WTC11 (cell line): ENCODE results near the gene ANAPC7.
"Not testable (repeated sequence)": the region's sequence is repeated elsewhere in the genome, so short reads cannot be mapped to it uniquely, and the experiment has no call there.

Source experiments
- CREB1 ChIP-seq: sonication (generic); formaldehyde crosslinking; IDR thresholded peaks from 2 replicates; pipeline ENCODE4 v1.8.0; 2023; ENCODE audit warnings: mild to moderate bottlenecking, missing genetic modification reagents
- CREM ChIP-seq: sonication (generic); formaldehyde crosslinking; IDR thresholded peaks from 2 replicates; pipeline ENCODE4 v1.8.1; 2022; ENCODE audit warnings: mild to moderate bottlenecking, missing genetic modification reagents, moderate library complexity
- EMX1 ChIP-seq: fragments of 250-450 bp; sonication (Bioruptor Pico); IDR thresholded peaks from 2 replicates; pipeline ENCODE4 v1.8.0; 2021; ENCODE audit warnings: mild to moderate bottlenecking
- HMGXB4 ChIP-seq: sonication (generic); formaldehyde crosslinking; IDR thresholded peaks from 2 replicates; pipeline ENCODE4 v1.8.1; 2023; ENCODE audit warnings: mild to moderate bottlenecking, moderate library complexity, missing genetic modification reagents
- NFYB ChIP-seq: sonication (generic); formaldehyde crosslinking; conservative IDR thresholded peaks from 2 replicates; pipeline ENCODE4 v1.8.0; 2022; ENCODE audit warnings: low read depth, missing genetic modification reagents
- SMAD4 ChIP-seq: sonication (generic); formaldehyde crosslinking; IDR thresholded peaks from 2 replicates; pipeline ENCODE4 v1.8.0; 2022; ENCODE audit warnings: mild to moderate bottlenecking, missing genetic modification reagents
- SP1 ChIP-seq: sonication (generic); formaldehyde crosslinking; conservative IDR thresholded peaks from 2 replicates; pipeline ENCODE4 v1.8.1; 2022; ENCODE audit warnings: missing genetic modification reagents
- TP53 ChIP-seq: sonication (generic); formaldehyde crosslinking; IDR thresholded peaks from 2 replicates; pipeline ENCODE4 v1.8.1; 2023; ENCODE audit warnings: mild to moderate bottlenecking, missing genetic modification reagents
- ZNF121 ChIP-seq: sonication (generic); formaldehyde crosslinking; IDR thresholded peaks from 2 replicates; pipeline ENCODE4 v1.8.0; 2023; ENCODE audit warnings: missing genetic modification reagents
- ZNF232 ChIP-seq: sonication (generic); formaldehyde crosslinking; IDR thresholded peaks from 2 replicates; pipeline ENCODE4 v1.8.0; 2022; ENCODE audit warnings: mild to moderate bottlenecking, missing genetic modification reagents
- ZNF263 ChIP-seq: sonication (generic); formaldehyde crosslinking; IDR thresholded peaks from 2 replicates; pipeline ENCODE4 v1.8.1; 2022; ENCODE audit warnings: low read depth, mild to moderate bottlenecking, moderate library complexity, missing genetic modification reagents
- ZSCAN18 ChIP-seq: fragments of 250-450 bp; sonication (Bioruptor Pico); IDR thresholded peaks from 2 replicates; pipeline ENCODE4 v2.1.2; 2022; ENCODE audit warnings: mild to moderate bottlenecking, moderate library complexity
- TF ChIP-seq, protein P1 (sequence below): fragments of 200-600 bp; IDR thresholded peaks from 2 replicates; pipeline ENCODE4 v1.8.0; 2022; ENCODE audit warnings: antibody characterized with exemption
- TF ChIP-seq, protein P2 (sequence below): sonication (generic); formaldehyde crosslinking; IDR thresholded peaks from 2 replicates; pipeline ENCODE4 v1.8.1; 2023; ENCODE audit warnings: mild to moderate bottlenecking, missing genetic modification reagents, moderate library complexity

GRCh38 chr12:110410086-110410485 is 6.6 kb upstream of the ANAPC7 start:
- TF ChIP-seq NFYB (CRISPR knock-in tag); SMAD4; ZNF232 (CRISPR knock-in tag); ZNF263 (CRISPR knock-in tag); ZSCAN18; TP53; CREM (CRISPR knock-in tag); EMX1 (CRISPR knock-in tag); SP1 (CRISPR knock-in tag); ZNF121 (CRISPR knock-in tag); HMGXB4; CREB1 (CRISPR knock-in tag): not testable (repeated sequence)
- TF ChIP-seq, protein P1, sequence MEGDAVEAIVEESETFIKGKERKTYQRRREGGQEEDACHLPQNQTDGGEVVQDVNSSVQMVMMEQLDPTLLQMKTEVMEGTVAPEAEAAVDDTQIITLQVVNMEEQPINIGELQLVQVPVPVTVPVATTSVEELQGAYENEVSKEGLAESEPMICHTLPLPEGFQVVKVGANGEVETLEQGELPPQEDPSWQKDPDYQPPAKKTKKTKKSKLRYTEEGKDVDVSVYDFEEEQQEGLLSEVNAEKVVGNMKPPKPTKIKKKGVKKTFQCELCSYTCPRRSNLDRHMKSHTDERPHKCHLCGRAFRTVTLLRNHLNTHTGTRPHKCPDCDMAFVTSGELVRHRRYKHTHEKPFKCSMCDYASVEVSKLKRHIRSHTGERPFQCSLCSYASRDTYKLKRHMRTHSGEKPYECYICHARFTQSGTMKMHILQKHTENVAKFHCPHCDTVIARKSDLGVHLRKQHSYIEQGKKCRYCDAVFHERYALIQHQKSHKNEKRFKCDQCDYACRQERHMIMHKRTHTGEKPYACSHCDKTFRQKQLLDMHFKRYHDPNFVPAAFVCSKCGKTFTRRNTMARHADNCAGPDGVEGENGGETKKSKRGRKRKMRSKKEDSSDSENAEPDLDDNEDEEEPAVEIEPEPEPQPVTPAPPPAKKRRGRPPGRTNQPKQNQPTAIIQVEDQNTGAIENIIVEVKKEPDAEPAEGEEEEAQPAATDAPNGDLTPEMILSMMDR = not testable (repeated sequence)
- TF ChIP-seq, protein P2, sequence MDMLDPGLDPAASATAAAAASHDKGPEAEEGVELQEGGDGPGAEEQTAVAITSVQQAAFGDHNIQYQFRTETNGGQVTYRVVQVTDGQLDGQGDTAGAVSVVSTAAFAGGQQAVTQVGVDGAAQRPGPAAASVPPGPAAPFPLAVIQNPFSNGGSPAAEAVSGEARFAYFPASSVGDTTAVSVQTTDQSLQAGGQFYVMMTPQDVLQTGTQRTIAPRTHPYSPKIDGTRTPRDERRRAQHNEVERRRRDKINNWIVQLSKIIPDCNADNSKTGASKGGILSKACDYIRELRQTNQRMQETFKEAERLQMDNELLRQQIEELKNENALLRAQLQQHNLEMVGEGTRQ (CRISPR knock-in tag) = not testable (repeated sequence)
